Right atrium auricular region (tissue), 2 donors: ENCODE data around the gene ZSCAN25. TPM values are rescaled to one million over a fixed set of nuclear protein-coding genes. Genes with fewer than 3 reads are reported as not detected.
A peak's percentile ranks its signal among the peaks of the same experiment; 100 is the strongest.
"Not testable (repeated sequence)": the region's sequence is repeated elsewhere in the genome, so short reads cannot be mapped to it uniquely, and the experiment has no call there.

Source experiments
- DNase-seq: peaks from one replicate; pipeline ENCODE4 v3.0.0-alpha.2; 2019; ENCODE audit warnings: low spot score
- H3K27ac ChIP-seq, 2 donors: fragments of 200-600 bp; sonication (generic); 1 replicate in 1 of 2; 2 replicates in 1 of 2; pipeline ENCODE4 v1.5.1; 2016 to 2019
- H3K27me3 ChIP-seq, 2 donors: fragments of 200-600 bp; sonication (generic); one replicate each; pipeline versions ENCODE4 v1.5.1 to v1.6.0; 2017 to 2019
- H3K36me3 ChIP-seq: fragments of 200-600 bp; sonication (generic); one replicate; pipeline ENCODE4 v1.5.1; 2016
- H3K4me1 ChIP-seq, 2 donors: fragments of 200-600 bp; sonication (generic); one replicate each; pipeline versions ENCODE4 v1.5.1 to v1.6.0; 2017 to 2019
- H3K4me3 ChIP-seq, 2 donors: fragments of 200-600 bp; sonication (generic); 1 replicate in 1 of 2; 2 replicates in 1 of 2; pipeline ENCODE4 v1.5.1; 2017 to 2019; ENCODE audit warnings: mild to moderate bottlenecking in 1 of 2, moderate library complexity in 1 of 2
- H3K9me3 ChIP-seq, 2 donors: fragments of 200-600 bp; sonication (generic); one replicate each; pipeline ENCODE4 v1.5.1; 2019
- total RNA-seq, 2 donors: library from RNA; depleted of rRNA; stranded (reverse); fragments of >200 nt; gene quantifications; one replicate each; pipeline ENCODE4 v1.1.0, GENCODE V29; 2016
- TF ChIP-seq, protein P1 (sequence below), 2 donors: fragments of 200-600 bp; sonication (generic); IDR thresholded peaks; one replicate each; pipeline ENCODE4 v1.5.1; 2019; ENCODE audit warnings: antibody characterized with exemption in 2 of 2

The ZSCAN25 gene
- total RNA-seq, 2 donors from 2014 or later: 6.0 to 6.1 TPM

DNA sequence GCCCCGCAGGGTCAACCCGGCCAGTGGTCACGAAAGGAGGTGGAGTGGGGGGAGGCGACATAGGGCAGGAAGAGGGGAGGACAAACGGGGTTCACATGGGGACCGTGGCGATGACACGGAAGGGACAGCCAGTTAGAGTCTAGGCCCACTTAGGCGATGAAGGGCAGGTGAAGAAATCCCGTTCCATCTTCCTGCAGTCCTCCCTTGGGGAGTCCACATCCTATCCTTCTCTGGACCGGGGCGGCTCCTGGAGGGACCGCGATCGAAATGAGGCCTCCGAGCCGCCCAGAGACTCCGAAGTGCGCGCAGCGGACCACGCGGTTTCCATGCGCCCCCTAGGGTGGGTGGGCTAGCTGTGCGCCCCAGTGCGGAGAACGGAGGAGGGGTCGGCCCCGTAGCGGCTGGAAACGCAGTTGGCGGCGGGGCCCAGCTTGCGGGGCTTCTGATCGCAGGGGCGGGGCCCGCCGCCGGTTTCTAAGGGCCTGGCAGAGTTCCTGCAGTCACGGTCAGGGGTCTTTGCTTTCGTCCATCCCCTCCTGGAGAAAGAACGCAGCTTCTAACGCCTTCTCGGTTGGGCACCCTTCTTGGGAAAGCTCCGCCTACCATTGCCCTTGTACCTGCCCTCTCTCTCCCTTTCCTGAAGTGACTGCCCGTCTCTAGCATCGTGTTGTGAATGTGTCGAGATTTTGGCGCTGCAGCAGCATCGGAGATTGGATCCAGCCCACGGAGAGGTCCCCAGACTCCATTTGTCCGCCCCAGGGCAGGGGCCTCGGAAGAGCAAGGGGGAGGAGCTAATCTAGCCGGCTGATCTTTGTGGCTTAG is 36.6 kb upstream of the ZSCAN25 start:
- TF ChIP-seq, protein P1, sequence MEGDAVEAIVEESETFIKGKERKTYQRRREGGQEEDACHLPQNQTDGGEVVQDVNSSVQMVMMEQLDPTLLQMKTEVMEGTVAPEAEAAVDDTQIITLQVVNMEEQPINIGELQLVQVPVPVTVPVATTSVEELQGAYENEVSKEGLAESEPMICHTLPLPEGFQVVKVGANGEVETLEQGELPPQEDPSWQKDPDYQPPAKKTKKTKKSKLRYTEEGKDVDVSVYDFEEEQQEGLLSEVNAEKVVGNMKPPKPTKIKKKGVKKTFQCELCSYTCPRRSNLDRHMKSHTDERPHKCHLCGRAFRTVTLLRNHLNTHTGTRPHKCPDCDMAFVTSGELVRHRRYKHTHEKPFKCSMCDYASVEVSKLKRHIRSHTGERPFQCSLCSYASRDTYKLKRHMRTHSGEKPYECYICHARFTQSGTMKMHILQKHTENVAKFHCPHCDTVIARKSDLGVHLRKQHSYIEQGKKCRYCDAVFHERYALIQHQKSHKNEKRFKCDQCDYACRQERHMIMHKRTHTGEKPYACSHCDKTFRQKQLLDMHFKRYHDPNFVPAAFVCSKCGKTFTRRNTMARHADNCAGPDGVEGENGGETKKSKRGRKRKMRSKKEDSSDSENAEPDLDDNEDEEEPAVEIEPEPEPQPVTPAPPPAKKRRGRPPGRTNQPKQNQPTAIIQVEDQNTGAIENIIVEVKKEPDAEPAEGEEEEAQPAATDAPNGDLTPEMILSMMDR (IDR thresholded peaks at IDR 0.05): peak; percentile 18 to 44
- H3K36me3 ChIP-seq: no peaks in the 10 kb centered on the region
- H3K27ac ChIP-seq: peak overlapping the region; percentile 32 to 62
- H3K9me3 ChIP-seq: no peaks in the 10 kb centered on the region
- no peak for DNase-seq
- H3K4me1 ChIP-seq: peaks cover 0 to 11% of the 10 kb centered on the region in 2 donors
- H3K27me3 ChIP-seq: no peaks in the 10 kb centered on the region
- H3K4me3 ChIP-seq: peak overlapping the region; percentile 46 to 62

DNA sequence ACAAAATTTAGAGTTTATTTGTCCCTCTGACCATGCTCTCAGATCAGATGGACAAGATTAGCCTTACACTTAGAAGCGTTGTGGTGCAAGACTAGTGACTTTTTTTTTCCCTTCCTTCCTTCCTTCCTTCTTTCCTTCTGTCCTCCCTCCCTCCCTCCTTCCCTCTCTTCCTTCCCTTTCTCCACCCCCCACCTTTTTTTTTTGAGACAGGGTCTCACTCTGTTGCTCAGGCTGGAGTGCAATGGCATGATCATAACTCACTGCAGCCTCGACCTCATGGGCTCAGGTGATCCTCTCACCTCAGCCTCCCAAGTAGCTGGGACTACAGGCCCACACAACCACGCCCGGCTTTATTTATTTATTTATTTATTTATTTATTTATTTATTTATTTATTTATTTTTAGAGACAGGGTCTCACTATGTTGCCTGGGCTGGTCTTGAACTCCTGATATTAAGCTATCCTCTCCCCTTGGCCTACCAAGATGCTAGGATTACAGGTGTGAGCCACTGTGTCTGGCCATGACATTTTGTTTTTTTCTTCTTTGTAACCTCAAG is 35.9 kb upstream of the ZSCAN25 start:
- peak overlapping the region; percentile 46 to 62 for H3K4me3 ChIP-seq
- H3K36me3 ChIP-seq, H3K27me3 ChIP-seq, DNase-seq, H3K9me3 ChIP-seq: not testable (repeated sequence)
- peak overlapping the region; percentile 32 to 62 for H3K27ac ChIP-seq
- peaks cover 0 to 11% of the 10 kb centered on the region in 2 donors for H3K4me1 ChIP-seq

DNA sequence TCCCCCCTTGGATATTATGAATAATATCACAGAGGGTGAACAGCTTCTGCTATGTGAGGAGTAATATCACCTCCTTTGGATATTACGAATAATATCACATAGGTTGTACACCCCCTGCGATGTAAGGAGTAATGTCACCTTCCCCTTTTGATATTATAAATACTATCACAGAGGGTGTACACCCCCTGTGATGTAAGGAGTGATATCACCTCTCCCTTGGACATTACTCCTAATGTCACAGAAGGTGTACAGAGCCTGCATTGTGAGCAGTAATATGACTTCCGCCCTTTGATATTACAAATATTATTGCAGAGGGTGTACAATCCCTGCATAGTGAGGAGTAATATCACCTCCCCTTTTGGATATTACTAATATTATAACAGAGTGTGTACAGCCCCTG is 27.9 kb upstream of the ZSCAN25 start:
- Histone ChIP-seq H3K4me1 (no peaks in the 10 kb centered on the region), H3K4me3 (no peak overlapping the region), H3K36me3 (no peaks in the 10 kb centered on the region), H3K27ac (no peak overlapping the region), H3K27me3 (no peaks in the 10 kb centered on the region), H3K9me3 (no peaks in the 10 kb centered on the region)
- DNase-seq: no peak
- TF ChIP-seq, protein P1 (IDR thresholded peaks at IDR 0.05): no peak

DNA sequence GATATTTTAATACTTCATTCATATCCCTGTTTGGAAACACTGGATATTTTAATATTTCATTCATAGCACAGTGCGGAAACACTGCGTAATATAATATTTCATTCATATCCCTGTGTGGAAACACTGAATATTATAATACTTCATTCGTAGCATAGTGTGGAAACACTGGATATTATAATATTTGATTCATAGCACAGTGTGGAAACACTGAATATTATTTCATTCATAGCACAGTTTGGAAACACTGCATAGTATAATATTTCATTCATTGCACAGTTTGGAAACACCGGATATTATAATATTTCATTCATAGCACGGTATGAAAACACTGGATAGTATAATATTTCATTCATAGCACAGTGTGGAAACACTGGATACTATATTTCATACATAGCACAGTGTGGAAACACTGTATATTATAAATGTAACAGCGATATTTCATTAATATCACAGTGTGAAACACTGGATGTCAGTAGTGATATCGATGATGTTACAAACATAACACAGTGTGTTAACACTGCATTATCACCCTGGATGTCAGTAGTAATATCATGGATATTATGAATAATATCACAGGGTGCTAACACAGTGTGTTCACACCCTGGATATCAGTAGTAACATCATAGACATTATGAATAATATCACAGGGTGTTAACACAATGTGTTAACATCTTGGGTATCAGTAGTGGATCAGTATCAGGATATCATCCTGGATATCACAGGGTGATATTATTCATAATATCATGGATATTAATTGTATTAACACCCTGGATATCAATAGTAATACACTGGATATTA is 21.6 kb upstream of the ZSCAN25 start:
- TF ChIP-seq, protein P1 (IDR thresholded peaks at IDR 0.05): no peak
- DNase-seq: no peak
- no peaks in the 10 kb centered on the region for H3K27me3 ChIP-seq
- no peaks in the 10 kb centered on the region for H3K36me3 ChIP-seq
- H3K27ac ChIP-seq: no peak overlapping the region
- H3K4me3 ChIP-seq: no peak overlapping the region
- H3K9me3 ChIP-seq: no peaks in the 10 kb centered on the region
- no peaks in the 10 kb centered on the region for H3K4me1 ChIP-seq

DNA sequence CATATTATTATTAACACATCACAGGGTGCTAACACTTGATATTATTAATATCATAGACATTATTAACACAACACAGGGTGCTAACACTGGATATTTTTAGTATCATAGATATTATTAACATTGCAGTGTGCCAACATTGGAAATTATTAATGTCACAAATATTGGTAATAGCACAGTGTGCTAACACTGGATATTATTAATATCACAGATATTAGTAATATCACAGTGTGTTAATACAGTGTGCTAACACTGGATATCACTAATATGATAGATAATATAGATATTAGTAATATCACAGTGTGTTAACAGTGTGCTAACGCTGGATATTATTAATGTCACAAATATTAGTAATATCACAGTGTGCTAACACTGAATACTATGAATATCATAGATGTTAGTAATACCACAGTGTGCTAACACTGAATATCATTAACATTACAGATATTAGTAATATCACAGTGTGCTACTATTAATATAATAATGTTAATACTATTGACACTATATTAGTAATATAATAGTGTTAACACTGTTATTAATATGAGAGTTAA is 20.3 kb upstream of the ZSCAN25 start:
- Histone ChIP-seq H3K27ac (no peak overlapping the region), H3K9me3 (no peaks in the 10 kb centered on the region), H3K36me3 (no peaks in the 10 kb centered on the region), H3K27me3 (no peaks in the 10 kb centered on the region), H3K4me3 (no peak overlapping the region), H3K4me1 (no peaks in the 10 kb centered on the region)
- TF ChIP-seq, protein P1 (IDR thresholded peaks at IDR 0.05): no peak
- DNase-seq: no peak
